GM19238 (cell line): ENCODE results near the gene ADAMTS12.
"Not testable (repeated sequence)": the region's sequence is repeated elsewhere in the genome, so short reads cannot be mapped to it uniquely, and the experiment has no call there.

ENCODE experiments used
- DNase-seq: peaks from one replicate; pipeline ENCODE4 v3.0.0; 2011; ENCODE audit warnings: low spot score; ENCODE audit not compliant: insufficient read length

Gene ADAMTS12

DNA sequence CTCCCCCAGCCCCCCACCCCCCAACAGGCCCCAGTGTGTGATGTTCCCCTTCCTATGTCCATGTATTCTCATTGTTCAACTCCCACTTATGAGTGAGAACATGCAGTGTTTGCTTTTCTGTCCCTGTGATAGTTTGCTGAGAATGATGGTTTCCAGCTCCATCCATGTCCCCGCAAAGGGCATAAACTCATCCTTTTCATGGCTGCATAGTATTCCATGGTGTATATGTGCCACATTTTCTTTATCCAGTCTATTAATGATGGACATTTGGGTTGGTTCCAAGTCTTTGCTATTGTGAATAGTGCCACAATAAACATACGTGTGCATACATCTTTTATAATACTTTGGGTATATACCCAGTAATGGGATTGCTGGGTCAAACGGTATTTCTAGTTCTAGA lies 23.1 kb upstream of the ADAMTS12 start:
- DNase-seq: not testable (repeated sequence)

DNA sequence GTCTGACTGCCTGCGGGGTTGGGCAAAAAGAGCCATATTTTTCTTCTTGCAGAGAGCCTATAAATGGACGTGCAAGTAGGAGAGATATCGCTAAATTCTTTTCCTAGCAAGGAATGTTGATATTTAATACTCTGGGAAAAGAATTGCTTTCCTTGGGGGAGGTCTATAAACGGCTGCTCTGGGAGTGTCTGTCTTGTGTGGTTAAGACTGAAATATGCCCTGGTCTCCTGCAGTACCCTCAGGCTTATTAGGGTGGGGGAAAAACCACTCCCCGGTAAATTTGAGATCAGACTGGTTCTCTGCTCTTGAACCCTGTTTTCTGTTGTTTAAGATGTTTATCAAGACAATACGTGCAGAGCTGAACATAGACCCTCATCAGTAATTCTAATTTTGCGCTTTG lies 14.5 kb upstream of the ADAMTS12 start:
- DNase-seq: not testable (repeated sequence)

DNA sequence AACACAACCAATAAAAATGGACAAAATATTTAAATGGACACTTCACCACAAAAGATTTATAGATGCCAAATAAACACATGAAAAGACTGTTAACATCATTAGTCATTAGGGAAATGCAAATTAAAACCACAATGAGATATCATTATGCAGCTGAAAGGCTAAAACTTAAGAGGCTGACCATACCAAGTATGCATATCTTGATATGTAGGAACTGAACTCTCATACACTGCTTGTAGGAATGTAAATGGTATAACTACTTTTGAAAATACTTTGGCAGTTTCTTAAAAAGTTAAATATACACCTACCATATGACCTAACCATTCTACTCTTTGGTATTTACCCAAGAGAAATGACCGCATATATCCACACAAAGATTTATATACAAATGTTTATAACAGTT lies 13.6 kb upstream of the ADAMTS12 start:
- no peak for DNase-seq

DNA sequence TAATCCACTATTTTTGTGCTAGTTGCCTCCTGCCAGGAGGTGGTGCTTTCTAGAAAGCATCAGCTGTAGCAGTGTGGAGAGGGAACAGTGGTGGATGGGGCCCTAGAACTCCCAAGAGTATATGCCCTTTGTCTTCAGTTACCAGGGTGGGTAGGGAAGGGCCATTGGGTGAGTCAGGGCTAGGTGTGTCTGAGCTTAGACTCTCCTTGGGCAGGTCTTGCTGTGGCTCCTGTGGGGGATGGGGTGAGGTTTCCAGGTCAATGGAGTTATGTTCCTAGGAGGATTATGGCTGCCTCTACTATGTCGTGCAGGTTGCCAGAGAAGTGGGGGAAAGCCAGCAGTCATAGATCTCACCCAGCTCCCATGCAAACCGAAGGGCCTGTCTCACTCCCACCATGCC lies 11.3 kb upstream of the ADAMTS12 start:
- no peak for DNase-seq

DNA sequence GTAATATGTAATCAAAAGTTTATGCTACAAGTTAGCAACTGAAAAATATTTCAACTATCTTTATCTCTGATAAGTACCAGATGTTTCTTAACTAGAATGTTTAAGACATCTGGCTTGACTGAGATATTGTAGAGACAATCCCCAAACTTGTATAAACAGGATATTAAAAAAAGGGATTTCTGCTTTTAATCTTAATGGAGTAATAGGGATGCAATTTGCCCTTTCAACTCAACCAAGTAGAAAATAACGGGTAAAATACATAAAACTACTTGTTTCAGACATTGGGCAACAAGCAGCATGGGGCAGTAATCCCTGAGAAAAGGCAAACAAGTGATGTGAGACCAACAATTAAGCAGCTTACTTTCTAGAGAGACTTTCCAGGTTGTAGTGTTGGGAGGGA lies 9.4 kb upstream of the ADAMTS12 start:
- DNase-seq: no peak

DNA sequence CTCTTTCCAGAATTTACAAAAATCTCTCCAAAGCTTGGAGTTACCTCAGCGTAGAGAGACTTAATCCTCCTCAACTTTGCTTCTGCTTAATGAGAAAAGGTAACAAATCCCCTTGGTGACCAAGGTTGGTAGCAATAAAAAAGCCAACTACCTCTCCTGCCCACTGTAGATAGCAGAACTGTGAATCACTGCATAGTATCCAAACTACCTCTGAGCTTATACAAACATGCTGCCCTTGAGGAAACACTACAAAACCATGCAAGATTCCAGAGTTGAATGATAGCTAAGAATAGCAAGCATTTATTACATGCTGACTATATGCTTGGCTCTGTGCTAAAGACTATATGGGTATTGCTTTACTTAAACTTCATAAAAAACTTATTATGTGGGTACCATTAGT lies 2.8 kb upstream of the ADAMTS12 start:
- no peak for DNase-seq

DNA sequence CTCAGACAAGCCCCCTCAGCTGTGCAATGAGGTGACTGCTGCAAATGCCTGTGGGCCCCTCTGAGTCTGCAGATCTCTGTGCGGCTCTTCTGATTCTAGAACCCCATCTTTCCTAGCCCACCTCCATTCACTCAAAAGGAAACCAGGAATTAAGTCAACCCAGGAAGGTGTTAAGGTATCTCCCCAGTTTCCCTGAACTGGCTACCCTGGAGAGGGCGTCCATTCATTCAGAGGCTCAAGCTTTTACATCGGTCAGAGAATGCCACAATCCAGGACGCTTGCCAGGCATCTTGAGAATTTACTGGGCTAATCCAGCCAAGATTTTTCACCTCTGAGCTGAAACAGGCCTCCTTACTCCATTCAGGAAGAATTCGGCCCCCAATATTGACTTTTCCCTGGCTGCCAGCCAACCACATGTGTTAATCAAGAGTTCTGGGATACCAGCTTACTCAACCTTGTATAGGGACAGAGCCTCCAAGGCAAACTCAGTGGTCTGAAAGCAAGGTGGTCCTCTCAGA lies 889 bp upstream of the ADAMTS12 start:
- DNase-seq: no peak

DNA sequence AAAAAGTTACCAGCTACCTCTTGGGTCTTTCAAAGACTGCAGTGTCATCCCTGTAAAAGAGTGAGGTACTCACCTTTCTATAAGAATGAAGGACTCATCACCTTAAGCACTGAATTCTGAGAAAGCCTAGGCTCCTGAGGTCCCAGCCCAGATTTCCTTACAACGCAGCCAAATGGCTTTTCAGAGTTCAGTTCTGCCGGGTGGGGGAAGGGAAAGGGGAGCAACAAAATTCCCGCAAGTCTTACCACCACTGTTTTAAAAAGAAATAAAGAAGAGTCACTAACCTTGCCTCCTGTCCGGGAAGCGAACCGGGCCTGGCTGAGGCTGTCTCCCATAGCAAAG lies 373 bp downstream of the ADAMTS12 start:
- DNase-seq: no peak

DNA sequence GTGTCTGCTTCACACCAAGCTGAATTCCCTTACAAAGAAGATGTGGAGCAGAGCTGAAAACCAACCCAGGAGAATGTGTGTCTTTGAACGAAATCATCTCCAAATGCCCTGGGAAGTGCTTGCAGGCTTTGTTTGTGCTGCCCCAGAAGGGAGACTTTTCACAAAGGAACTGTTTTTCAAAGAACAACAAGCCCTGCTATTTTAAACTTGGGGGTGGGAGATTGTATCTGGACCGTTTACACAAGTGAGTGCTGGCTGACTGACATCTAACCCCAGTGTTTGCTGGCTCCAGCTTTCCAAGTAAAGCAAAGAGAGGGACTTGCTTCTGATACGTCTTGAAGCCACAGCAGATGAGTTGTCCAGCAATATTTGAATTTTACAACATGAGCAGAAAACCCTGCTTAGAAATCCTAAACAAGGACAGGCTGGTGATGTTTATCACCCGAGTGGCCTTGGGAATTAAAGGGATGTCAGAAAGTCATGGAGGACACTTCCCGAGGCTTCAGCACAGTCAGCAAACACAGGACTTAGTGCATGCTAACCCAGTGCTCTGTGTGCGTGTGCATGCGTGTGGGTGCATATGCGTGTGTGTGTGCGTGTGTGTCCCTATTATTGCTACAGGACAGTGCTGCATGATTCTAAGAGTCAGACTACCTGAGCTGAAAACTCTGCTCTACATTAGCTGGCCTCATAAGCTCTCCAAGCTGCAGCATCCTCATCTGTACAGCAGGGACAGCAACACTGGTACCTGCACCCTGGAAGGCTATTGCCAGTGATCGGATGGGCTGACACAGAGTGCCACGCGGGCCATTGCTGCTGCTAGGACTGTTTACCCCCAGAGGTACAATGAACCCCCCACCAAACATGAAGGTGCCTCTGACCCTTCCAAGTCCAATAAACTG lies 1.4 kb downstream of the ADAMTS12 start:
- peak; percentile 32 for DNase-seq

DNA sequence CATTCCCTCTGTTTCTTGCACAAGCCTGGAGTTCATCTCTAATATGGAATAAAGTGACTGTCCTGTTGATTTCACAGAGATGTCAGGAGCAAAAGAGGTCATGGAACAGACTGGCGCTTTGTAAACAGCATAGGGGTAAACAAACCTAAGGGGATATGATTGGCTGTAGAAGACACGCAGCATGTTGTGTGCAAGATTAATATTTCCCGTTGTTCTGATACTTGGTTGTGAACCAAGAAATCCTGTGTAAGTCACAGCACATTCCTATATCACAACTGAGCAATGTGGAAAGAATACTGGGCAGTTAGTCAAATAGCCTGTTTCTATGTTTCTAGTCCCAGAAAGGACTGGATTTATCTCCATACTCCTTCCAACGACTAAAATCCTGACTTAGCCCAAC lies 3.2 kb downstream of the ADAMTS12 start:
- DNase-seq: no peak

DNA sequence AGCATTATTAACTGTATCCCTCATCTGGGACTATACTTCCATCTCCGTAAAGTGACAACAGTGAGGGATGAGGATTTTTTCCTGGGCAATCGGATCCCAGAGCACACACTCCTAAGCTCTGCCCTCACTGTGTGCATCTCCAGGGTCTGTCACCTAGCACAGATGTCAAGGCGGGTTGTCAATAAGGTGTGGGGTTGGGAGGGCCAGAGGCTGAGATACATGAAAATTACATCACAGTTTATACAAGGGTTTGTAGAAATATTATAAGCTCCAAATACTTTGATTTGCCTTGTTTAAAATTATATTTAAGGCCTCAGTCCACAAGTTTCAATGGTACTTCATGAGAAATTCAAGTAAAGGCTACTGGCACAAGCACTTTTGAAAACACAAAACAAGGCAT lies 4.5 kb downstream of the ADAMTS12 start:
- no peak for DNase-seq

DNA sequence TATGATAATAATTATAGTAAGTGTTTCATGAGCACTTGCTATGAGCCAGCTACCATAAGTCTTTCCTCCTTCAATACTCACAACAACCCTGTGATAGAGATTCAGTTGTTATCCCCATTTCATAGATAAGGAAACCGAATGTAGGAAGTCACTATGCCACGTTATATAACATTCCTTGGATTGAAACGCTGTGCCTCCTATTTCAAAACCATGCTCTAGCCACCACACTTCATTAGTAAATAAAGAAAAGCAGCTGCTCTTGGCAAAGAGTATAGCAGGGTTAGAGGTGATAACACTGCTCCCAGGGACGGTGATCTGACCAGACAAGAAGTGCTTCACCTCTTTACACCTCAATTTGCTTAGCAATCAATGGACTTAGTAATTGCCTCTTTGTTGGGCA lies 5.5 kb downstream of the ADAMTS12 start:
- no peak for DNase-seq

DNA sequence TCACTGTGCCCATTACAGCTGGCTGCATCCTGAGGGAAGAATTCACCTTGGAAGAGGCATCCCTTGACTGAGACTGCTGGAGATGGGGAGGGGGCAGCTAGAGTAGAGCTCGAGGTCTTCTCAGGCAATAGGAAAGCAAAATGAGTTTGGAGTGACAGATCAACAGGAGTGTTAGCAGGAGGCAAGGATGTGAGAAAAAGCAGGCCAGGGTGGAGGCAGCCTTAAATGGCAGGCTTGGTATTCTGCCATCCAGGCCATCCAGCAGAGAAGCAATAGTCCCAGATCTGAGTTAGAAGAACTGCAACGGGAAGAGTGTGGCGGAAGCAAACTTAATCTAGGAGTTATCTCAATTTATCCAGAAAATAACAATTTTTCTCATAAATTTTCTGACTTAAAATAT lies 6.1 kb downstream of the ADAMTS12 start:
- DNase-seq: no peak

DNA sequence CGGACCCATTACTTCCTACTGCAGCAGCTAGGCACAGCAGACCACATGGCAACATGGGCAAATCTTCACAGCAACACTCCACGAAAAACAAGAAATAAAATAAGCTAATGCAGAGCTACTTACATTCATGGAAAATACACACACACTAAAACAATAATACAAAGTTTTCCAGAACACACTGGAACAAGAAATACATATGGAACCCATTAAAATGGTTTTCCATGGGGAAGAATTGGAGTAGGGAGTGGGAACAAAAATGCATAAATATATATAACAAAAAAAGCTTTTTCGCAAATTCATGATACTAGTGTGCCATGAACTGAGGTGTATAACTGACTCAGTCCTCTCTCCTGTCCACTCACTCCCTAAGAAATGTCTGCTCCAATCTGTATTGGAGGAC lies 8.3 kb downstream of the ADAMTS12 start:
- no peak for DNase-seq

DNA sequence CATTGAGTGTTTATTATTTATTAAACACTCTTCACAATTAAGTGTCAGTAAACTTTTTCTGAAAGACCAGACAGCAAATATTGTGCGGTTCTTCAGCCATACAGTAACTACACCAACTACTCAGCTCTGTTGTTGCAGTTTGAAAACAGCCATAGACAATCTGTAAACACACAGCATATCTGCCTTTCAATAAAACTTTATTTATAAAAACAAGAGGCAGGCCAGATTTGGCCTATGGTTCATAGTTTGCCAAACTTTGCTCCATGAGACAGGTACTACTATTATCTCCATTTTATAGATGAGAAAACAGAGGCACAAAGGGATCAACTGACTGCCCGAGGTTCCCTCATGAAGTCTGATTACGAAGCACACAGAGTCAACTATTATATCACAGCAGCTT lies 11.5 kb downstream of the ADAMTS12 start:
- DNase-seq: no peak

DNA sequence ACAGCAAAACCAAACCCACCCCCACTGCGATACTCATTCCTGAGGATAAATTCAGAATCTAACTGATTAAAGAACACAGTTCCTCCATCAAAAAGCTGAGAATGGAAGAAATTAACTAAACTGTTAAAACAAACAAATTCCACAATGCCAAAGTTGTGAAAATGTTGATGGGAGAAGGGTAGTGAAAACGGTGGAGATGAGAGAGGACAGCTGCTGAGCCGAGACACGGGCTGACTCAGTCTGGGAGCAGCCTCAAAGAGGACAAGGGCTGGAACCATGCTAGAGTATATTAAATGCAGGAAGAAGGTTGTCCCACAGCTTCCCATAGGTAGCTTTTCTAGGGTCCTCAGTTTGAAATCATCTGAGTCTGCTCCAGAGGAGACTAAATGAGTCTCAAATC lies 14.3 kb downstream of the ADAMTS12 start:
- no peak for DNase-seq

DNA sequence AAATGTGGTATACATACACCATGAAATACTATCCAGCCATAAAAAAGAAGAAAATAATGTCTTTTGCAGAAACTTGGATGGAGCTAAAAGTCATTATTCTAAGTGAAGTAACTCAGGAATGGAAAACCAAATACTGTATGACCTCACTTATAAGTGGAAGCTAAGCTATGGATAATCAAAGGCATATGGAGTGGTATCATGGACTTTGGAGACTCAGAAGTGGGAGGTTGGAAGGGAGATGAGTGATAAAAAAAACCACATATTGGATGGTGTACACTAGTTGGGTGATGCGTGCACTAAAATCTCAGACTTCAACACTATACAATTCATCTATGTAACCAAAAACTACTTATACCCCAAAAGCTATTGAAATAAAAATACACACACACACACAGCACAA lies 24.5 kb downstream of the ADAMTS12 start:
- DNase-seq: no peak

DNA sequence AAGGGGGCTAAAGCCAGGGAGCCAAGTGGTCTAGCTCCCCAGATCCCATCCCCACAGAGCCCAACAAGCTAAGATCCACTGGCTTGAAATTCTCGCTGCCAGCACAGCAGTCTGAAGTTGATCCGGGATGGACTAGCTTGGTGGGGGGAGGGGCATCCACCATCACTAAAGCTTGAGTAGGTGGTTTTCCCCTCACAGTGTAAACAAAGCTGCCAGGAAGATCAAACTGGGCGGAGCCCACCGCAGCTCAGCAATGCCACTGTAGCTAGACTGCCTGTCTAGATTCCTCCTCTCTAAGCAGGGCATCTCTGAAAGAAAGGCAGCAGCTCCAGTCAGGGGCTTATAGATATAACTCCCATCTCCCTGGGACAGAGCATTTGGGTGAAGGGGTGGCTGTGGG lies 32.6 kb downstream of the ADAMTS12 start:
- not testable (repeated sequence) for DNase-seq

DNA sequence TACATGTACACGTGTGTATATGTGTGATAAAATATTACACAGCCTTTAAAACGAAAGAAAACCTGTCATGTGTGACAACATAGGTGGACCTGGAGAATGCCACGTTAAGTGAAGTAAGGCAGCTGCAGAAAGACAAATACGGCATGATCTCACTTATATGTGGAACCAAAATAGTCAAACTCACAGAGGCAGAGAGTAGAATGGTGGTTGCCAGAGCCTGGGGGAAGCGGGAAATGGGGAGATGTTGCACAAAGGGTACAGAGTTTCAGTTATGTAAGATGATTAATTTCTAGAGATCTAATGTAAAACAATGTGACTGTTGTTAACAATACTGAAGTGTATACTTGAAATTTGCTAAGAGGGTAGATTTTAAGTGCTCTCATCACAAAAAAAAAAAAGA lies 34.8 kb downstream of the ADAMTS12 start:
- DNase-seq: no peak

DNA sequence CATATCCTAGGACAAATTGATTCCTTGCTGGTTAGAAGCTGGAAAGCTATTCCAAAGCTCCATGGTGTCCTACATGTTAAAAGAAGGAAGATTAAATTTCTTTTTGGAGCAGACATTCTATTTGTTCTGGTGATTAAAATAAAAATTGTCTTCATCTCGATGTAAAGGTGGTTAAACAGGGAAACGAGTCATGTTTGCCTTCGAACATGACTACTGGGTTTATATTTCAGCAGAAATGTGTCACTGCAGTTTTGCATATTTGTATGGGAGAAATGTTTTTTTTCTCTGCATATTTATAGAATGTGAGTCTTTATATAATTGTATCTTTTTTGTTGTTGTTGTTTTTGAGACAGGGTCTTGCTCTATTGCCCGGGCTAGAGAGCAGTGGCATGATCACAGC lies 36.4 kb downstream of the ADAMTS12 start:
- no peak for DNase-seq

DNA sequence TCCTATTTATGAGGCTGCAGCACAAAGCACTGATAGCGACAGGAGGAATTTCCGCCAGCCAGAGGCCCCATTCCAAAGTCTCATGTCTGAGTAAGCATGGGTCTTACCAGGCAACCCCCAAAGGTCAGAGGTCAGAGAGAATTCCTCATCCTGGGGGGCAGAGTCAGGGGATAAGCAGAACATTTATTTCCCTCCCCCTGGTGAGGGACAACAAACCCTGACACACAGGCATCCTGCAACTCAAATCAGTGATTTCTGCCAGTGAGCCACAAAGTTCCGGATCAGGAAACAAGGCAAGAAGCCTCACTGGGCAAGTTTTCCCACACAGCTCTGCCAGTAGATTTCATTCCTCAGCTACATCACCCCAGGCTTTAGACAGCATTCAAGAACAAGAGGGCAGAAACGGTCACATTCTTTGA lies 37.0 kb downstream of the ADAMTS12 start:
- DNase-seq: no peak

DNA sequence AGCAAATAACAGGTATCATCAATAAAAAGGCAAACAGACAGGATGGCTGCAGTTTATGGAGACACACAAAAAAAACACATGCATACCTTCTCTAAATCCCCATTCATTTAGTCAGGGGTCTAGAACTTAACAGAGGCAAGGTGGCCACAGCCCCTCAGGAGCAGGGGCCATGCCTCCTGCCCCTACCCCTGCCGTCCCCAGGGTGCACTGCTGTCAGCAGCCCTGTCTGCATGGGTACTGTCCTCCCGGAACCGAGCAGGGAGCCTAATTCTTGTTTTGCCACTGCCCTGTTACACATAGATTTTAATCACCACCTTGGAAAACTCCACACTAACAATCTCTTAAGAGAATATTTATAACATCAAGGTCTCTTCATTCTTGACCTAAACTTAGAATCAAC lies 39.0 kb downstream of the ADAMTS12 start:
- no peak for DNase-seq

DNA sequence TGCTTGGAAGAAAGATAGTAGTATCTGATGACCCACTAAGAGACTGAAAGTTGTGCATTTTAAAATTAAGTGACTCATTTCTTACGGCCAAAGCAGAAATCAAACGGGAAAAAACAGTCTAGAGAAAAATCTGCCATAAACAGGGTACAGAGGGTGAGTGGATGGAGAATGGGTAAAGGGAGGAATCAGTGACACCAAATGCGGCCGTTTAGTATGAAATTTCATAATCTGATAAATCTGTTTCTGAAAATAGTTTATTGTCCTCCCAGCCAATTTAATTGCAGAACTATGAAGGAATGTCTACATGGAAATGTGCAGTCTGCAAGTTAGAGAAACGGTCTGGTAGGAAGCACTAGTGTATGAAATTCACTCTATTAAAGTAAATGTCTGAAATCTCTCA lies 39.5 kb downstream of the ADAMTS12 start:
- no peak for DNase-seq
